Neuronal stem cell (in vitro differentiated cells): ENCODE measurements around the gene SLC16A12.

ENCODE experiments used
- DNase-seq: peaks from one replicate; pipeline ENCODE4 v3.0.0-alpha.2; 2013; ENCODE audit warnings: low spot score
- H2AFZ ChIP-seq: one replicate; pipeline ENCODE4 v1.6.1; 2013; ENCODE audit warnings: mild to moderate bottlenecking, low read length, inconsistent platforms
- H2AK5ac ChIP-seq: 2 replicates; pipeline ENCODE4 v1.6.1; 2013; ENCODE audit warnings: low read depth, mild to moderate bottlenecking, inconsistent platforms, low read length, moderate library complexity, mixed read lengths
- H2BK120ac ChIP-seq: 2 replicates; pipeline ENCODE4 v1.6.1; 2013; ENCODE audit warnings: low read depth, mild to moderate bottlenecking, inconsistent platforms, low read length, moderate library complexity, mixed read lengths
- H2BK12ac ChIP-seq: one replicate; pipeline ENCODE4 v1.6.1; 2013; ENCODE audit warnings: low read length, inconsistent platforms
- H2BK15ac ChIP-seq: 2 replicates; pipeline ENCODE4 v1.6.1; 2013; ENCODE audit warnings: mild to moderate bottlenecking, low read length, inconsistent platforms, mixed read lengths
- H2BK5ac ChIP-seq: one replicate; pipeline ENCODE4 v1.6.1; 2013; ENCODE audit warnings: inconsistent platforms, mild to moderate bottlenecking, low read length, moderate library complexity
- H3K14ac ChIP-seq: one replicate; pipeline ENCODE4 v1.6.1; 2013; ENCODE audit warnings: low read length, inconsistent platforms
- H3K18ac ChIP-seq: 2 replicates; pipeline ENCODE4 v1.6.1; 2013; ENCODE audit warnings: low read length, inconsistent platforms
- H3K23ac ChIP-seq: 2 replicates; pipeline ENCODE4 v1.6.1; 2013; ENCODE audit warnings: low read depth, mild to moderate bottlenecking, mixed read lengths, low read length, inconsistent platforms; ENCODE audit not compliant: poor library complexity
- H3K27ac ChIP-seq: replicated peaks from 3 replicates; pipeline ENCODE4 v1.5.1; 2013; ENCODE audit warnings: low read length, inconsistent platforms
- H3K27me3 ChIP-seq, 3 experiments: 2 replicates each; pipeline ENCODE4 v1.6.1; 2013; ENCODE audit warnings: low read length in 3 of 3, mild to moderate bottlenecking in 2 of 3, inconsistent platforms in 1 of 3, low read depth in 1 of 3, mixed read lengths in 1 of 3, moderate library complexity in 1 of 3; ENCODE audit not compliant: control insufficient read depth in 3 of 3, insufficient read depth in 3 of 3
- H3K36me3 ChIP-seq, 2 donors: replicated peaks in 1 of 2; 2 replicates each; pipeline ENCODE4 v1.6.1; 2013; ENCODE audit warnings: low read length in 2 of 2; ENCODE audit not compliant: control insufficient read depth in 2 of 2, insufficient read depth in 2 of 2
- H3K4ac ChIP-seq: 2 replicates; pipeline ENCODE4 v1.6.1; 2013; ENCODE audit warnings: inconsistent platforms, mild to moderate bottlenecking, low read length, moderate library complexity
- H3K4me1 ChIP-seq, 2 donors: 1 replicate in 1 of 2; 2 replicates in 1 of 2; pipeline ENCODE4 v1.6.1; 2013; ENCODE audit warnings: low read length in 2 of 2, low read depth in 1 of 2; ENCODE audit not compliant: control insufficient read depth in 2 of 2, insufficient read depth in 1 of 2
- H3K4me2 ChIP-seq: one replicate; pipeline ENCODE4 v1.6.1; 2013; ENCODE audit warnings: mild to moderate bottlenecking, low read length, inconsistent platforms; ENCODE audit not compliant: insufficient read depth, poor library complexity, severe bottlenecking
- H3K4me3 ChIP-seq, 2 donors: 2 replicates each; pipeline ENCODE4 v1.5.1; 2013; ENCODE audit warnings: low read length in 2 of 2, mild to moderate bottlenecking in 2 of 2, inconsistent platforms in 1 of 2, moderate library complexity in 1 of 2
- H3K79me1 ChIP-seq: one replicate; pipeline ENCODE4 v1.6.1; 2013; ENCODE audit warnings: low read depth, mild to moderate bottlenecking, inconsistent platforms, low read length, moderate library complexity
- H3K9ac ChIP-seq: one replicate; pipeline ENCODE4 v1.6.1; 2013; ENCODE audit warnings: mild to moderate bottlenecking, low read depth, low read length, inconsistent platforms; ENCODE audit not compliant: poor library complexity
- H3K9me3 ChIP-seq, 2 donors: replicated peaks in 1 of 2; 2 replicates each; pipeline versions ENCODE3 to v1.6.1; 2013; ENCODE audit warnings: low read length in 2 of 2, mild to moderate bottlenecking in 2 of 2, inconsistent platforms in 1 of 2, low read depth in 1 of 2, mixed read lengths in 1 of 2, moderate library complexity in 1 of 2; ENCODE audit not compliant: control insufficient read depth in 2 of 2, insufficient read depth in 1 of 2
- H4K8ac ChIP-seq: one replicate; pipeline ENCODE4 v1.6.1; 2013; ENCODE audit warnings: low read depth, mild to moderate bottlenecking, inconsistent platforms, low read length, moderate library complexity
- H4K91ac ChIP-seq: one replicate; pipeline ENCODE4 v1.6.1; 2013; ENCODE audit warnings: low read length, low read depth, mild to moderate bottlenecking, inconsistent platforms; ENCODE audit not compliant: poor library complexity
- WGBS, 2 donors: extraction: QIAGEN DNeasy Blood & Tissue Kit; methylation state at CpG; one replicate each; pipeline ENCODE4 v1.1.7; 2013; ENCODE audit warnings: missing lambda C conversion rate in 2 of 2, mixed read lengths in 1 of 2; ENCODE audit not compliant: insufficient read length in 2 of 2, insufficient replicate concordance in 1 of 2; ENCODE audit errors: extremely low coverage in 2 of 2; 5-methylcytosine and 5-hydroxymethylcytosine counted together

Gene SLC16A12

GRCh38 chr10:89419548-89419947, 115.8 kb downstream of the SLC16A12 start:
- H3K27ac ChIP-seq, result no peak overlapping the region
- H3K4me3 ChIP-seq, result no peak overlapping the region
- H4K91ac ChIP-seq, result no peak overlapping the region
- H2BK120ac ChIP-seq, result no peak overlapping the region
- H2AFZ ChIP-seq, result no peak overlapping the region
- H3K27me3 ChIP-seq, result no peaks in the 10 kb centered on the region
- no peaks in the 10 kb centered on the region for H3K79me1 ChIP-seq
- no CpG with 5 or more reads among the region's 3 CpGs for WGBS, 2 donors
- peaks cover 0 to 9% of the 10 kb centered on the region in 2 donors for H3K9me3 ChIP-seq
- no peak for DNase-seq
- no peak overlapping the region for H2BK15ac ChIP-seq
- H2BK5ac ChIP-seq, result no peak overlapping the region
- H3K23ac ChIP-seq, result no peak overlapping the region
- no peak overlapping the region for H2BK12ac ChIP-seq
- peaks cover 0 to 4% of the 10 kb centered on the region in 2 donors for H3K4me1 ChIP-seq
- no peak overlapping the region for H3K14ac ChIP-seq
- no peak overlapping the region for H4K8ac ChIP-seq
- H3K4ac ChIP-seq, result no peak overlapping the region
- no peak overlapping the region for H3K18ac ChIP-seq
- no peak overlapping the region for H3K4me2 ChIP-seq
- no peak overlapping the region for H2AK5ac ChIP-seq
- peaks cover 4 to 39% of the 10 kb centered on the region in 2 donors for H3K36me3 ChIP-seq
- no peak overlapping the region for H3K9ac ChIP-seq

DNA sequence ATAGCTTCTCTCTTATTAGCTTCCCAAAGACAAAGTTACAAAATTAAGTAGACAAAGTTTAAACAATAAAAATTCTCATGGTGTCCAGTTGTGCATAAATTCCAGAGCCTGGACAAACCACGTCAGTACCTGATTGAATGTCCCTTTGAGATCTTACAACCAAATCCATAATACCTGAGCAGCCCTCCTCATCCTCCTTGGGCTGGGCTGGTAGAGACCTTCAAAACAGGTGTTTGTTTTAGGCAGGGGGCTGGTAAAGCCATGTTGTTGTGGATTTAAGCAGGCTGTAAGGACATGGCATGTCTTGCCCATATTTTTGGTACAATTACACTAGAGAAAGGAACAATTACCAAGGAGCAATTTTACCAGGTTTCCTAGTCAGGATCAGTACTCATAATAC, 118.9 kb downstream of the SLC16A12 start:
- Histone ChIP-seq H3K4me1 (peaks cover 0 to 4% of the 10 kb centered on the region in 2 donors), H2BK12ac (no peak overlapping the region), H3K23ac (no peak overlapping the region), H3K9ac (no peak overlapping the region), H4K8ac (no peak overlapping the region), H2AK5ac (no peak overlapping the region), H2BK5ac (no peak overlapping the region), H3K27ac (no peak overlapping the region), H3K36me3 (peaks cover 5 to 38% of the 10 kb centered on the region in 2 donors), H4K91ac (no peak overlapping the region), H3K27me3 (no peaks in the 10 kb centered on the region), H3K79me1 (no peaks in the 10 kb centered on the region), H2BK120ac (no peak overlapping the region), H2AFZ (no peak overlapping the region), H3K18ac (no peak overlapping the region), H2BK15ac (no peak overlapping the region), H3K4ac (no peak overlapping the region), H3K9me3 (peaks cover 0 to 9% of the 10 kb centered on the region in 2 donors), H3K4me3 (no peak overlapping the region), H3K14ac (no peak overlapping the region), H3K4me2 (no peak overlapping the region)
- no peak for DNase-seq
- WGBS, 2 donors, result no CpG with 5 or more reads among the region's 1 CpG

- Histone ChIP-seq H3K9ac (peak overlapping the region; percentile 76), H3K27me3 (no peaks in the 10 kb centered on the region), H3K4me2 (peak overlapping the region; percentile 68), H2BK12ac (no peak overlapping the region), H3K14ac (peak overlapping the region; percentile 47), H3K4me1 (peaks cover 0 to 4% of the 10 kb centered on the region in 2 donors), H2BK5ac (no peak overlapping the region), H2BK120ac (peak overlapping the region; percentile 53), H3K36me3 (peaks cover 5 to 27% of the 10 kb centered on the region in 2 donors), H3K27ac (no peak overlapping the region), H3K9me3 (peaks cover 0 to 9% of the 10 kb centered on the region in 2 donors), H4K8ac (no peak overlapping the region), H2AK5ac (no peak overlapping the region), H4K91ac (no peak overlapping the region), H2AFZ (peak overlapping the region; percentile 99), H3K79me1 (no peaks in the 10 kb centered on the region), H3K18ac (peak overlapping the region; percentile 94), H2BK15ac (no peak overlapping the region), H3K4me3 (peak overlapping the region; percentile 84 to 87), H3K4ac (no peak overlapping the region), H3K23ac (peak overlapping the region; percentile 69)
- peak; percentile 33 for DNase-seq
- no CpG with 5 or more reads among the region's 66 CpGs for WGBS, 2 donors
Measured at GRCh38 chr10:89414879-89415821, 120.2 kb downstream of the SLC16A12 start.

- Histone ChIP-seq H3K14ac (peak within 1 kb of the TSS; percentile 47), H3K36me3 (peaks cover 5 to 19% of the 10 kb centered on the region in 2 donors), H2BK15ac (no peak within 1 kb of the TSS), H3K9ac (peak within 1 kb of the TSS; percentile 76), H2BK120ac (peak within 1 kb of the TSS; percentile 53), H3K4me1 (peaks cover 0 to 4% of the 10 kb centered on the region in 2 donors), H4K8ac (no peak within 1 kb of the TSS), H2BK5ac (no peak within 1 kb of the TSS), H3K9me3 (peaks cover 0 to 9% of the 10 kb centered on the region in 2 donors), H3K4ac (no peak within 1 kb of the TSS), H2AFZ (peak within 1 kb of the TSS; percentile 99), H3K27ac (peak within 1 kb of the TSS; percentile 54), H3K79me1 (no peaks in the 10 kb centered on the region), H4K91ac (no peak within 1 kb of the TSS), H3K4me3 (peak within 1 kb of the TSS; percentile 84 to 87), H3K23ac (peak within 1 kb of the TSS; percentile 69), H2BK12ac (no peak within 1 kb of the TSS), H3K4me2 (peak within 1 kb of the TSS; percentile 68), H2AK5ac (no peak within 1 kb of the TSS), H3K18ac (peak within 1 kb of the TSS; percentile 94), H3K27me3 (no peaks in the 10 kb centered on the region)
- WGBS, 2 donors, result no CpG with 5 or more reads among the region's 48 CpGs
- peak; percentile 70 for DNase-seq
Measured at GRCh38 chr10:89414146-89414878, 121.1 kb downstream of the SLC16A12 start, which contains the start of gene IFIT5. TSS of gene IFIT5 (plus strand) at chr10:89414568. CDS start at chr10:89414799, 231 bp downstream.
